Muscle of arm (tissue), 12 donors: Measurements from ENCODE around the gene WWOX. TPM values are rescaled to one million over a fixed set of nuclear protein-coding genes. Genes with fewer than 3 reads are reported as not detected.

Source experiments
- DNase-seq: peaks from one replicate; pipeline ENCODE4 v3.0.0-alpha.2; 2013
- polyA plus RNA-seq, 12 donors: library from polyadenylated mRNA; unstranded; fragments of 120-200 nt; gene quantifications; one replicate each; pipeline ENCODE4 v1.2.1, GENCODE V29; 2013; ENCODE audit not compliant: insufficient read length in 12 of 12

WWOX gene
- polyA plus RNA-seq, 12 donors = 7.4 to 17.2 (median 10.9) TPM; not detected in 2

- no peak for DNase-seq
These were observed 85.1 kb downstream of the WWOX start for GRCh38 chr16:78184238-78185183.

GRCh38 chr16:78189121-78189520 is 89.7 kb downstream of the WWOX start:
- no peak for DNase-seq

- DNase-seq = no peak
These were observed 93.5 kb downstream of the WWOX start for GRCh38 chr16:78192734-78193488.

GRCh38 chr16:78194948-78195347 is 95.5 kb downstream of the WWOX start:
- DNase-seq = no peak

- no peak for DNase-seq
These were observed 96.3 kb downstream of the WWOX start for GRCh38 chr16:78195797-78196196.

- DNase-seq = no peak
These were observed 97.0 kb downstream of the WWOX start for GRCh38 chr16:78196502-78196901.

- no peak for DNase-seq
These were observed 98.8 kb downstream of the WWOX start for GRCh38 chr16:78198288-78198687.

- DNase-seq = no peak
These were observed 100.0 kb downstream of the WWOX start for GRCh38 chr16:78199325-78200022.

- no peak for DNase-seq
These were observed 100.6 kb downstream of the WWOX start for GRCh38 chr16:78200023-78200389.

GRCh38 chr16:78200623-78201096 is 101.2 kb downstream of the WWOX start:
- DNase-seq = no peak

- no peak for DNase-seq
These were observed 106.1 kb downstream of the WWOX start for GRCh38 chr16:78205506-78205905.

- no peak for DNase-seq
These were observed 107.3 kb downstream of the WWOX start for GRCh38 chr16:78206623-78207223.

- no peak for DNase-seq
These were observed 110.7 kb downstream of the WWOX start for GRCh38 chr16:78209951-78210661.

- DNase-seq = no peak
These were observed 111.7 kb downstream of the WWOX start for GRCh38 chr16:78211020-78211599.

GRCh38 chr16:78211946-78212345 is 112.5 kb downstream of the WWOX start:
- no peak for DNase-seq

GRCh38 chr16:78212674-78213073 is 113.2 kb downstream of the WWOX start:
- no peak for DNase-seq

- no peak for DNase-seq
These were observed 114.3 kb downstream of the WWOX start for GRCh38 chr16:78213751-78214150.

GRCh38 chr16:78215222-78215621 is 115.8 kb downstream of the WWOX start:
- no peak for DNase-seq

GRCh38 chr16:78216166-78216745 is 116.8 kb downstream of the WWOX start:
- no peak for DNase-seq

- DNase-seq = no peak
These were observed 117.8 kb downstream of the WWOX start for GRCh38 chr16:78217276-78217675.
